ENCODE results near the gene SPCS2.

Gene SPCS2

GRCh38 chr11:74948898-74949752 lies at the start of gene SPCS2, which contains the start of gene XRRA1:
SPCS2 (plus strand) TSS chr11:74949266; CDS start chr11:74949286, 20 bp downstream.
XRRA1 (minus strand) TSS chr11:74949091; CDS start chr11:74940878, 8,213 bp downstream.
- DNase-seq: peak; percentile 83

GRCh38 chr11:74902342-74902741 lies 46.7 kb upstream of the SPCS2 start:
- no peak for DNase-seq

GRCh38 chr11:74905326-74905725 lies 43.7 kb upstream of the SPCS2 start:
- DNase-seq: no peak

- no peak for DNase-seq
Observed at GRCh38 chr11:74909385-74909784, 39.7 kb upstream of the SPCS2 start.

- DNase-seq: no peak
Observed at GRCh38 chr11:74909812-74910211, 39.3 kb upstream of the SPCS2 start.

GRCh38 chr11:74923125-74923524 lies 25.9 kb upstream of the SPCS2 start:
- DNase-seq: no peak

- DNase-seq: no peak
Observed at GRCh38 chr11:74925281-74925680, 23.8 kb upstream of the SPCS2 start.

GRCh38 chr11:74926304-74927030 lies 22.6 kb upstream of the SPCS2 start:
- no peak for DNase-seq

- DNase-seq: no peak
Observed at GRCh38 chr11:74927496-74927895, 21.6 kb upstream of the SPCS2 start.

- DNase-seq: peak; percentile 22
Observed at GRCh38 chr11:74929431-74930363, 19.4 kb upstream of the SPCS2 start.

- DNase-seq: no peak
Observed at GRCh38 chr11:74932169-74932568, 16.9 kb upstream of the SPCS2 start.

- DNase-seq: no peak
Observed at GRCh38 chr11:74932797-74933196, 16.3 kb upstream of the SPCS2 start.

GRCh38 chr11:74933765-74934164 lies 15.3 kb upstream of the SPCS2 start:
- no peak for DNase-seq

GRCh38 chr11:74935285-74935684 lies 13.8 kb upstream of the SPCS2 start:
- no peak for DNase-seq

GRCh38 chr11:74936087-74936486 lies 13.0 kb upstream of the SPCS2 start:
- DNase-seq: no peak

GRCh38 chr11:74936976-74937375 lies 12.1 kb upstream of the SPCS2 start:
- no peak for DNase-seq

- DNase-seq: no peak
Observed at GRCh38 chr11:74937696-74938475, 11.2 kb upstream of the SPCS2 start.

- DNase-seq: no peak
Observed at GRCh38 chr11:74941492-74941891, 7.6 kb upstream of the SPCS2 start.

GRCh38 chr11:74942073-74942759 lies 6.8 kb upstream of the SPCS2 start:
- DNase-seq: no peak

GRCh38 chr11:74948546-74948897 lies 544 bp upstream of the SPCS2 start:
- DNase-seq: no peak

- no peak for DNase-seq
Observed at GRCh38 chr11:74949753-74950137, 679 bp downstream of the SPCS2 start.

Data from NCI-H524 treated with DMSO at 0.1 percent for 48 hours (cell line).